HG02943 (cell line): ENCODE measurements around the gene SMU1.

Source experiments
- ATAC-seq: cut with Tn5 transposase; IDR thresholded peaks from one replicate; pipeline ENCODE4 v1.9.1; 2021; ENCODE audit warnings: mild to moderate bottlenecking, low read depth, moderate library complexity; ENCODE audit not compliant: unreplicated experiment

The SMU1 gene

GRCh38 chr9:33049680-33050361 is 26.7 kb downstream of the SMU1 start:
- ATAC-seq = peak; percentile 49

DNA sequence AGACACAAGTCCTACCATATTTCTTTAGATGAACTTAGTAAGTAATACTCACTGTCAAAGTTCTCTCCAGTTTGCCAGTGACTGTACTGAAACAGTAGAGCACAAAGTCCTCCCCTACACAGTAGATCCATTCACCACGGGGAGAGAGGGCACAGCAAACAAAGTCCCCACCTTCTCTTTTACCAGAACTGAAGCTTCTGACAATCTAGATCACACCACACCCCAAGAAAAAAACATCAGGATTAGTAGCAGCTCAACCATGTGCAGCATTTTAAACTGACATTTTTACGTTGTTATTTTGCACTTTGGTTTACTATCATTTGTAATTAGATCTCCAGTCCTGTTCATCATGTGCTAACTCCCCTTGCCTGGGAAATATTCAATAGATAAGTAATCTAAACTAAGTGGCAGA is 28.4 kb downstream of the SMU1 start:
- no peak for ATAC-seq

DNA sequence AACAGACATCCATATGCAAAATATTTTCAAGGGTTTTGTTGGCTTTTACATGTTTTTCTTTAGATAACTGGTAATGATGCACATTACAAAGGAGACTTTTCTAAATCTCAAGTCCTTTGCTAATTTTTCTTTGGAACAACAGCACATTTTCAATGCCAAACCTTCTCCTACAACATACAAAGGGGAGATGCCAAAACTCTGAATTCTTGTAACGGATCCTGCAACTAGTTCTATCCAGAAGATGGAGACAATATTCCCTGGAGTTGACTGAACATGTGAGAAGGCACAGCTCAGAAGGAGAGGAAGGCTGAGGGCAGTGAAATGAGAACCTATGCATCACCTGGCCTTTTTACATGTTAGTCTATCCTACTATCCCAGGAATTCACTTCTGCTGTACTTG is 30.4 kb downstream of the SMU1 start:
- ATAC-seq = no peak

DNA sequence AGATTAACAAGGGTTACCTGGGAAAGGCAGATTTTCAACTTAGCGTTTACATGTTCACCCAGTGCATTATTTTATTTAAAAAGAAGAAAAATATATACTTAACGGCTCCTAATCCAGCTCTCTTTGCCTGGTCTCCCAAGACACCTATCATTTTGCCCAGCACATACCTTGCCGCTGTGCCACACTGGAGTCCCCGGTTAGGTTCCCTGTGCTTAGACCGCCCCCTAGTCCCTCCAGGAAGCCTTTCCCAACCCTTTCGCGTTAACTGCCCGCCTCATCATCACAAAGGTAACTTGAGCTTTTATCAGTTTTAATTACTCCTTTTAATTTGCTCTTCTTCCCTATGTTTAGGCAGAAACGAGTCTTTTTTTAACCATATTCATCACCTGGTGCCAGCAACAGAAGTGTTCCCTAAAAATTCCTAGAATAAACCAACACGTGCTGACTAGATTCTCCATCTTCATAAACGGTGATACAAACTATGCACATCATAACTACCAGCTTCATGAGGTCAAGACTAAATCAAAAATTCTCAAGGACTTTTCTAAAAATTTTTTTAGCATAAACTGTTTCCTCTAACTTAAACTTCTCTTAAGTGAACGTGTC is 31.7 kb downstream of the SMU1 start:
- no peak for ATAC-seq

GRCh38 chr9:33044162-33044673 is 32.3 kb downstream of the SMU1 start:
- ATAC-seq = peak; percentile 80

DNA sequence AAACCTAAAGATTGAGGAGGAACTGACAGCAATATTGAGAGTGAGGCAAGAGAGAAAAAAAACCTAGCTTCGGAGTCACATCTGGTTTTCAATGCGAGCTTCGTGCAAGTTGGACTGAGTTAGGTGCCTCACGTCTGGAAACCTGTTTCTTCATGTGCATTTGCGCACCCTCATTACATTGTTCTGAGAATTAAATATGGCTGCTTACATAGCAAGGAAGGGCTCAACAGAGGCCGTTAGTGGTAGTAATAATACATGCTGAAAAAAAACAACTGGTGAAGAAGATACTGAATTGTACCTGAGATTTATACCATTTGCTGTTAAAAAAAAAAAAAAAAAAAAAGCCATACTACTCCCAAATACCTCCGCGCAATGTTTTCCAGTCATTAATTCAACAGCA is 32.8 kb downstream of the SMU1 start:
- no peak for ATAC-seq

- ATAC-seq = no peak
Measured at GRCh38 chr9:33042473-33042872, 34.0 kb downstream of the SMU1 start.

DNA sequence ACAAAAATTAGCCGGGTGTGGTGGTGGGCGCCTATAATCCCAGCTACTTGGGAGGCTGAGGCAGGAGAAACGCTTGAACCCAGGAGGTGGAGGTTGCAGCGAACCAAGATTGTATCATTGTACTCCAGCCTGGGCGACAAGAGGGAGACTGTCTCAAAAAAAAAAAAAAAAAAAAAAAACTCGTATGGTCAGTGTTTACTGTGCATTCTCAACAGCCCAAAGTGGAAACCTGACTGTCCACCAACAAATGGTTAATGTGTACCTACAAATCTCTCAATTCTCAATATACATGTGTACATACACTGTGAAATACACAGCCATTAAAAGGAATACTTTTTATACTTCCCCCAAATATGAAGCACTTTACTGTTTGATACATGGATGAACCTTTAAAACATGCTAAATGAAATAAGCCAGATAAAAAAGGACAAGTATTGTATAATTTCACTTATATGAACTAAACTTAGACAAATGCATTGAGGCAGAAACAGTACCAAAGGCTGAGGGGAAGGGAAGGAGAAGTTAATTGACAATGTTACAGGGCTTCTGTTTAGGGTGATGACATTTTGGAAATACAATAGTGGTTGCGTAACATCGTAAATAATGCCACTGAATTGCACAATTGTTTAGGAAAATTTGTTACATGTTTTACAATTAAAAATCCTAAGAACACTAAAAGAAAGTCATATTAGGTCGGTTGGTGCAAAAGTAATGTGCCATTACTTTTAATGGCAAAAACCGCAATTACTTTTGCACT is 34.9 kb downstream of the SMU1 start:
- ATAC-seq = no peak

- ATAC-seq = no peak
Measured at GRCh38 chr9:33040792-33041431, 35.6 kb downstream of the SMU1 start.

DNA sequence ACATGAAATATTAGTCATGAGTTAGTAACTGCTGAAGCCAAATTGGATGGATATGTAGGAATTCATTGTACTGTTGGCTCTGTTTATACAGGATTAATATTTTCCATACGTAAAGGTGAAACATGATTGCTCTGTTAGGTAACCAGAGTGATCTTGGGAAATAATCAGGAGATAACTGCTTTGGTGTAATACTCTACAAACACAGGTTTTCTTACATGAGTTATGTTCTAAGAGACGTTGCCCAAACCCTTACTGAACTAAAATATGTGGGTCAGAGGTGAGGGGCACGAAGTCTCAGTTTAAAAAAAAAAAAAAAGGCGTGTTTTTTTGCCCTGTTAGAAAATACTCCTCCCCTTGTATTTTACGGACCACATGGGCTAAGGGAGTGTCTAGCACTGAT is 43.6 kb downstream of the SMU1 start:
- ATAC-seq = no peak

DNA sequence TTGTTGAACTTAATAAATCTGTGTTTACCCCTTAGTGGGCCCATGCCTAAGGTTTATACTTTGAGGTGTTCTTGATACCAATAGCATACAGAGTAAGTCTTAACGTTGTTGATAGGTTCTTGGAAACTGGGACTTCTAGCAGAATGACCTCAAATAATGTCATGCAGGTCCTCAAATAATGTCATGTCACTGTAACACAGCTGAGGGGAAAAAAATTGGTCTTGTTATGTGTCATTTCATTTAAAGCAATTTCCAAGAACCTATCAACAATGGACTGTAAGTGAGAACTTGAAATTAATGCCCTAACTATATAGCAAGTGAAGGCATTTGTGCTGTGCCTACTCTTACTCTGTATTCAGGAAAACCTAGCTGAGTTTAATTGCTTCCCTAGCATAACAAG is 44.2 kb downstream of the SMU1 start:
- no peak for ATAC-seq

- ATAC-seq = no peak
Measured at GRCh38 chr9:33030285-33030684, 46.2 kb downstream of the SMU1 start.

DNA sequence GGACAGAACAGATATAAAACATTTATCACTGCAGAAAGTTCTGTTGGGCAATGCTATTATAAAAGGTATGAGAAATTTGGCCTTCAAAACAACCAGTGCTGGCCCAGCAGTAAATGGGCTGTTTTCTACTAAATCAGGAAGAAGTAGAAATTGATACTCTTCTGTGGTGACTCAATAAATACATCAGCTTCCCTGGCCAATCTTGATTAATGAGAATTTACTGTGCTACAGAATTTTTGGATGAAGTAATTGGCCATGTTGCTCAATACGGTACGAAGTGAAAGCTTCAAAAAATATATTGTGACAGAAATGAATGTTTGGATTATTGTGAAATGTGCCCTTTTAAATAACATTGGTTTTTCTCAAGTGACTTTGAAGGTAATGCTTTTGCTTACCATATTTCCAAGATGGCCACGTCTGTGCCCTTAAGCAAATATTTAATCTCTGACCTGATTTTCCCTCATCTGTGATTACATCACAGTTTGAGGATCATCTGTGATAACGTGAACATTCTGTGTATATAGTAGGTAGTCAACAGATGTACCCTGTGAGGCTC is 47.2 kb downstream of the SMU1 start:
- no peak for ATAC-seq

DNA sequence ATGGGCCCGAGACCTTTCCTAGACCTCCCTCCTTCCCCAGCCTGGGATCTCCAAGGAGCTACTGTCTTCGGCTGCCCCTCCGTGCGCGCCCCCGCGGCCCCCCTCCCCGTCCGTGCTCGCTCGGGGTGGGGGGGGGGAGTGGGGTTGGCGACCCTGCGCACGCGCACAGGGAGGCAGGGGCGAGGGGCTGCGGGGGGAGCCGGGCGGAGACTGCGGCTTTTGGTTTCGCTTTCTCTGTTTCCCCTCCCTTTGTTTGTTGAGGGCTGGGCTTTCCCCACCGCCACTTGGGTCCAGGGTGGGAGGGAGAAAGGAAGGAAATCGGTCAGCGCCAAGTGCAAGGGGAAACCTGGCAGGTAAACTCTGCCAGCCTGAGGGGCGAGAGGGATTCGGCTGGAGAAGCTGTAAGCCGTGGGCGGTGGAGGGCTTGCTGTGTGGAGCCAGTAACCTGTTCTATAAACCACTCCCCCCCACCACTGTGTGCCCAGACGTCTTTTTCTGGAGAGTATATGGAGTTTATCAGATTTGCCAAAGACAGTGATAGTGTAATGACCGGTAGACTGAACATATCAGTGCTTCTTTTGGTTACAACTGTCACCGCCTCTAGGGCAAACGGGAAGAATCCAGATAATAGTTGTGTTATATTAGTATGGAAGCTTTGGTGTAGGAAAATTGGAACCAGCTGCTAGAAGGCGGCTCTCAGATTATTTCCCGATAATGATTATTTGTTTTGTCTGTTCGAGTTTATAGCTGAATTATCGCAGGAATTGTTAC is 50.7 kb downstream of the SMU1 start:
- peak; percentile 48 for ATAC-seq

GRCh38 chr9:33024966-33025571 is 51.4 kb downstream of the SMU1 start, which contains the start of gene DNAJA1:
Gene DNAJA1, plus strand, starts transcription at chr9:33025273. Its CDS starts 1,212 bp downstream, at chr9:33026485.
- ATAC-seq = peak; percentile 92

GRCh38 chr9:33024126-33024965 is 52.1 kb downstream of the SMU1 start:
- no peak for ATAC-seq

GRCh38 chr9:33023661-33024060 is 52.8 kb downstream of the SMU1 start:
- no peak for ATAC-seq

- ATAC-seq = no peak
Measured at GRCh38 chr9:33022755-33023154, 53.7 kb downstream of the SMU1 start.

- no peak for ATAC-seq
Measured at GRCh38 chr9:33022303-33022702, 54.2 kb downstream of the SMU1 start.
